Measurements from ENCODE around the gene DYRK1A. TPM values are rescaled to one million over a fixed set of nuclear protein-coding genes. Genes with fewer than 3 reads are reported as not detected.

Gene DYRK1A
- total RNA-seq, 1 donor from 2014 or later = 108 TPM

DNA sequence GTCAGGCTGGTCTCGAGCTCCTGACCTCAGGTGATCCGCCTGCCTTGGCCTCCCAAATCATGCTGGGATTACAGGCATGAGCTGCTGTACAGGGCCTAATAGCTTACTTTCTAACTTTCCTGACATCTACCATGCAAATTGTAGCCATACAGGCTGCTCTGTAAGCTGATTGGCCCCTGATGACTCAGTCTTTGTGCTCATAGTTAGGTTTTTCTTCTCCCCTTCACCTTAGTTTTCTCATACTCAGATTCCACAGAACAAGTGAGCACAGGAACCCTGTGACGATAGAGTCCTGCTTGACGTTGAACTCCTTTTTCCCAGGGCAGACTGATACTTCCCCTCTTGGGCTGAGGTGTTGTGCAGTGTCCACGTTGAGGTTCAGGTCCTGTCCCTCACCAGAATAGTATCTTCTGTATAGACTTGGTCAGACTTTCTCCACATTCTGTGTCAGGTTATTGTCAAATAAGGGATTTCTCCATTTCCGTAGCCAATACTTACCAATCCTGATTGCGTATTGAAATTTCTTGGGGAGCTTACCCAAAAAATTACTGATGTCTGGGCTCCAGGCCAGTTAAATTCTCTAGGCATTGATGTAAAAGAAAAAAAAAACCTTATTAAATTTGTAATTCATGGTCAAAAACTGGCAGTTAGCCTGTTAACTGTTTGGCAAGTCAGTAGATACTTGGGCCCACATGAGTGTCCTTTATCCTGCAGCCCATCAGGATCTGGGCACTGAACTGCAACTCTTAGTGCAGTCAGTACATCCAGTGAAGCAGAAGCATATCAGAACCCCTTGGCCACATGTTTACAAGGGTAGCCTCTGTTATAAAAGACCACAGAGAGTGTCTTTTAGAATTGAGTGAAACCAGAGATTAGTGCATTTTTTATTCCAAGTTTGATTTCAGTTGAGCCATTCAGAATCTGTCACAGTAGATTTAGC is 118.2 kb downstream of the DYRK1A start:
- peaks cover 37% of the 10 kb centered on the region for H3K36me3 Mint-ChIP-seq
- Histone ChIP-seq H3K4me3 (no peak overlapping the region), H3K4me1 (peaks cover 6% of the 10 kb centered on the region), H3K36me3 (peaks cover 13% of the 10 kb centered on the region), H3K4me2 (no peak overlapping the region), H3K27me3 (no peaks in the 10 kb centered on the region), H2AFZ (replicated peaks) (no peak overlapping the region), H3K9me3 (ENCODE audit: low read depth) (no peaks in the 10 kb centered on the region), H3F3A (ENCODE audit: low read depth) (peaks cover 12% of the 10 kb centered on the region), H3K27ac (no peak overlapping the region), H4K20me1 (ENCODE audit: low read depth) (peaks cover 9% of the 10 kb centered on the region), H3K79me2 (ENCODE audit: low read depth) (peaks cover 29% of the 10 kb centered on the region), H3K9ac (no peak overlapping the region)
- peak overlapping the region; percentile 25 for H3K4me3 Mint-ChIP-seq
- TF ChIP-seq, protein P1, sequence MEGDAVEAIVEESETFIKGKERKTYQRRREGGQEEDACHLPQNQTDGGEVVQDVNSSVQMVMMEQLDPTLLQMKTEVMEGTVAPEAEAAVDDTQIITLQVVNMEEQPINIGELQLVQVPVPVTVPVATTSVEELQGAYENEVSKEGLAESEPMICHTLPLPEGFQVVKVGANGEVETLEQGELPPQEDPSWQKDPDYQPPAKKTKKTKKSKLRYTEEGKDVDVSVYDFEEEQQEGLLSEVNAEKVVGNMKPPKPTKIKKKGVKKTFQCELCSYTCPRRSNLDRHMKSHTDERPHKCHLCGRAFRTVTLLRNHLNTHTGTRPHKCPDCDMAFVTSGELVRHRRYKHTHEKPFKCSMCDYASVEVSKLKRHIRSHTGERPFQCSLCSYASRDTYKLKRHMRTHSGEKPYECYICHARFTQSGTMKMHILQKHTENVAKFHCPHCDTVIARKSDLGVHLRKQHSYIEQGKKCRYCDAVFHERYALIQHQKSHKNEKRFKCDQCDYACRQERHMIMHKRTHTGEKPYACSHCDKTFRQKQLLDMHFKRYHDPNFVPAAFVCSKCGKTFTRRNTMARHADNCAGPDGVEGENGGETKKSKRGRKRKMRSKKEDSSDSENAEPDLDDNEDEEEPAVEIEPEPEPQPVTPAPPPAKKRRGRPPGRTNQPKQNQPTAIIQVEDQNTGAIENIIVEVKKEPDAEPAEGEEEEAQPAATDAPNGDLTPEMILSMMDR (IDR thresholded peaks at IDR 0.05) = no peak
- TF ChIP-seq EZH2 (IDR thresholded peaks at IDR 0.05) (no peak), EZH2phosphoT487 (IDR thresholded peaks at IDR 0.05) (no peak)
- DNase-seq (ENCODE audit: low spot score) = no peak
- peak overlapping the region; percentile 87 for H3K27ac Mint-ChIP-seq
- peaks cover 2% of the 10 kb centered on the region for H3K27me3 Mint-ChIP-seq (ENCODE audit: insufficient read depth, low read depth)
- H3K9me3 Mint-ChIP-seq = no peaks in the 10 kb centered on the region
- H3K4me1 Mint-ChIP-seq = peaks cover 6% of the 10 kb centered on the region

DNA sequence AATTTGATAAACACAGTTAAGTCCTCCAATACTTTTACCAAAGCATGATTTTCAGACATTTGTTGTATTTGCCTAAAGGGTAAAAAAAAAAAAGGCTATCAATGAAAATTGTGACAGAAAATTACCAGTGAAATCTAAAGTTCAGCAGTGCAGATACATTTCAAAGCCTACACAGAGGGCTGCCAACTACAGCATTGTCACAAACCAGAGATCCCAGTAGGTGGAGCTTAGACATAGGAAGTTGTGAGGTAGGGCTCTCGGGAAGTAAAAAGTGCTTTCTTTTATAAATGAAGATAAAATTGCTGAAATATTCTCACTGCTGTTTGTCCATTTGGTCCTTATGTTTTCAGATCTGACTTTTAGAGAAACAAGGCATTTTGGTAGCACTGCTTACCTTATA is 123.0 kb downstream of the DYRK1A start:
- Histone ChIP-seq H3K27ac (no peak overlapping the region), H3K27me3 (no peaks in the 10 kb centered on the region), H3K4me3 (no peak overlapping the region), H4K20me1 (ENCODE audit: low read depth) (peaks cover 9% of the 10 kb centered on the region), H2AFZ (replicated peaks) (no peak overlapping the region), H3K36me3 (peaks cover 6% of the 10 kb centered on the region), H3K4me1 (no peaks in the 10 kb centered on the region), H3K9ac (no peak overlapping the region), H3K79me2 (ENCODE audit: low read depth) (peaks cover 23% of the 10 kb centered on the region), H3F3A (ENCODE audit: low read depth) (peaks cover 17% of the 10 kb centered on the region), H3K4me2 (no peak overlapping the region), H3K9me3 (ENCODE audit: low read depth) (no peaks in the 10 kb centered on the region)
- Mint-ChIP-seq H3K4me3 (no peak overlapping the region), H3K27ac (no peak overlapping the region), H3K9me3 (no peaks in the 10 kb centered on the region), H3K36me3 (peaks cover 40% of the 10 kb centered on the region), H3K27me3 (ENCODE audit: insufficient read depth, low read depth) (no peaks in the 10 kb centered on the region), H3K4me1 (peaks cover 6% of the 10 kb centered on the region)
- no peak for DNase-seq (ENCODE audit: low spot score)
- TF ChIP-seq EZH2phosphoT487 (IDR thresholded peaks at IDR 0.05) = no peak
- no peak for TF ChIP-seq EZH2 (IDR thresholded peaks at IDR 0.05)
- TF ChIP-seq, protein P1 (IDR thresholded peaks at IDR 0.05) = no peak

DNA sequence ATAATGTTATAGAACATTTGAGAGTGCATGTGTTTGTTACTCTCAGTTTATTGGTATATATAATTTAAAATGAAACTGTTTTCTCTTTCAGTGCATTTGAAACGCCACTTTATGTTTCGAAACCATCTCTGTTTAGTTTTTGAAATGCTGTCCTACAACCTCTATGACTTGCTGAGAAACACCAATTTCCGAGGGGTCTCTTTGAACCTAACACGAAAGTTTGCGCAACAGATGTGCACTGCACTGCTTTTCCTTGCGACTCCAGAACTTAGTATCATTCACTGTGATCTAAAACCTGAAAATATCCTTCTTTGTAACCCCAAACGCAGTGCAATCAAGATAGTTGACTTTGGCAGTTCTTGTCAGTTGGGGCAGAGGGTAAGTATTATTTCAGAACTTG is 123.5 kb downstream of the DYRK1A start:
- H4K20me1 ChIP-seq (ENCODE audit: low read depth) = peaks cover 9% of the 10 kb centered on the region
- Mint-ChIP-seq H3K4me3 (no peak overlapping the region), H3K27me3 (ENCODE audit: insufficient read depth, low read depth) (no peaks in the 10 kb centered on the region), H3K36me3 (peaks cover 37% of the 10 kb centered on the region), H3K4me1 (peaks cover 4% of the 10 kb centered on the region), H3K9me3 (no peaks in the 10 kb centered on the region), H3K27ac (no peak overlapping the region)
- H3K27me3 ChIP-seq = no peaks in the 10 kb centered on the region
- no peaks in the 10 kb centered on the region for H3K9me3 ChIP-seq (ENCODE audit: low read depth)
- H3K36me3 ChIP-seq = peaks cover 6% of the 10 kb centered on the region
- no peak for DNase-seq (ENCODE audit: low spot score)
- H3K27ac ChIP-seq = no peak overlapping the region
- H3K79me2 ChIP-seq (ENCODE audit: low read depth) = peaks cover 23% of the 10 kb centered on the region
- no peaks in the 10 kb centered on the region for H3K4me1 ChIP-seq
- H3F3A ChIP-seq (ENCODE audit: low read depth) = peaks cover 16% of the 10 kb centered on the region
- TF ChIP-seq, protein P1 (IDR thresholded peaks at IDR 0.05) = no peak
- TF ChIP-seq EZH2 (IDR thresholded peaks at IDR 0.05) (no peak), EZH2phosphoT487 (IDR thresholded peaks at IDR 0.05) (no peak)
- H3K4me3 ChIP-seq = no peak overlapping the region
- H3K4me2 ChIP-seq = no peak overlapping the region
- no peak overlapping the region for H3K9ac ChIP-seq
- no peak overlapping the region for H2AFZ ChIP-seq (replicated peaks)

Data from neural progenitor cell (in vitro differentiated cells).